GM10266 (cell line): ENCODE results near the gene NGDN.

ENCODE experiments used
- DNase-seq: peaks from one replicate; pipeline ENCODE4 v3.0.0; 2012; ENCODE audit errors: extremely low spot score
- CTCF ChIP-seq: IDR thresholded peaks from 2 replicates; pipeline ENCODE4 v1.5.1; 2012; ENCODE audit warnings: mild to moderate bottlenecking, low read depth; ENCODE audit not compliant: control insufficient read depth, insufficient read depth; ENCODE audit errors: missing control alignments

The NGDN gene

GRCh38 chr14:23441076-23441475 is 28.4 kb upstream of the NGDN start:
- no peak for TF ChIP-seq CTCF
- no peak for DNase-seq

DNA sequence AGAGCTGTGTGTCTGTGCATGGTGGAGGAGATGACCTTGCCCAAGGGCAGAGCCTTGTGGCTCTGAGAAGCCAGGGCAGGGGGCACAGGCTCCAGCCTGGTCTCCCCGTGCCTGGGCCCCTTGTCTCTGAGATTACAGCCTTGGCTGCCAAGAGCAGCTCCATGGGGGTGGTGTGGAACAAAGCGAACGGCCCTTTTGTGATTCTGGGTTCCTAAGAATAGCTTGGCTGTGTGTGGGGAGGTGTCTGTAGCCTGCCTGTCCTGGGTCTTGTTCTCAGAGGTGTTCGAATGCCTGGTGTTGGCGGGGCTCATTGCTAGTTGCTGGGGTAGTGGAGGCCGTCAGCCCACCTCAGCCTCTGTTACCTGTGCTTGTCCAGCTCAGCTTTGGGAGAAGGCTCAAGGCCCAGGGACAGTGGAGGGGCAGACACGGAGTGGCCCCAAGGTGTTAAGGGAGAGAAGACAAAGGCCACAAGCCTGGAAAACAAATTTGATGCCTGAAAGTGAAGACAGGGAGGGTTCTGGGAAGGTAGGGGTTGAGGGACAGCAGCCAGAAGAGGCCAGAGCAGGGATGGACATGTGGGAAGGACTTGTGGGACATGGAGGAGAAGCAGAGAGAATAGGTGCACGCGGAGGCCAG is 26.7 kb upstream of the NGDN start:
- TF ChIP-seq CTCF, result no peak
- no peak for DNase-seq

DNA sequence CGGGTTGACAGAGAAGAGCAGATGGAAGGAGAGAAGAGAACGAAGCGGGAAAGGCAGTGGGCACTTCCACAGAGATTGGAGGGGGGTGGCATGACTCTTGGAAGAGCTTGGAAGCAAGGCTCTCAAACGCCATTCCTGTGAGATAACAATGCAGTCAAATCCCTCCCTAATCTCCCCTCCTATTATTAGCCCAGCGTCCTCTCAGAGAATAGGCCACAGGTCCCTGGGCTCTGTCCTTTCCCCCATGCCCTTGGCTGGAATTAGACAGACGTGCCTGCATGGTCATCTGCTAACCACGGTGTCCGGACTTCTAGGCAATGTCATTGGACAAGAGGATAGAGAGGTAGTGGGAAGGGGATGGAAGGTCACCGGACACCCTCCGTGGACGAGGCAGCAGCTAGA is 26.1 kb upstream of the NGDN start:
- no peak for TF ChIP-seq CTCF
- DNase-seq, result no peak

DNA sequence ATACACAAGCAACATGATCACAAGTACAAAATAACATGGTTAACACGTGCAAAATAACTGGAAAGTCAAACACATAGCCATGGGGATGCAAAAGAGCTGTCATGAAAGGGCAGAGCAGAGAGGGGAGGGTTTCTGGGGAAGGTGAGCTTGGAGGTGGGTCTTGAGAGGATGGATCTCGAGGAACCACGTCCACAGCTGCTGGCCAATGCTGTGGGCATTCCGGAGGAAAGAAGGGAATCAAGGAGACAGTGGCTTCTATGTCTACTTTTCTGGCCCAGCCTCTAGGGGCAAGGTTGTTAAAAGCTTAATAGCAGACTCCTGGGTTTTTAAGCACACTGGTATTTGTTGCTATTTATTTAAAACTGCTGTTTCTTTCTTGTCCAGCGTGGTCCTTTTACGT is 25.6 kb upstream of the NGDN start:
- TF ChIP-seq CTCF, result no peak
- no peak for DNase-seq

DNA sequence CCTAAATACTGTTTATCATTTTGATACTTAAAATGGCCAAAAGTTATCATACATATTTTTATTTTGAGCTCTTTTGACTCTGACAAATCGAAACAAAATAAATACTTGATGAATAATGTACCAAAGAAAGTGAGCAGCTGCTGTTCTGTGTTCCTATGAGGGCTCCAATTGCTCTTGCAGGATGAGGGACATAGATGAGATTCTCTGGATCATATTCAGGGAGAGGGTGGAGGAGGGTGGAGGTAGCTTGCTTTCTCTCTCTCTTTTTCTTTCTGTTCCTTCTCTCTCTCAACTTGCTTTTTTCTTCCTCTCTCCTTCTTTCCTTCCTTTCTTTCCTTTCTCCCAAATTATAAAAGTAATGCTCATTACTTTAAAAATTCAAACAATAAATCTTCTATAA is 25.2 kb upstream of the NGDN start:
- DNase-seq, result no peak
- no peak for TF ChIP-seq CTCF

DNA sequence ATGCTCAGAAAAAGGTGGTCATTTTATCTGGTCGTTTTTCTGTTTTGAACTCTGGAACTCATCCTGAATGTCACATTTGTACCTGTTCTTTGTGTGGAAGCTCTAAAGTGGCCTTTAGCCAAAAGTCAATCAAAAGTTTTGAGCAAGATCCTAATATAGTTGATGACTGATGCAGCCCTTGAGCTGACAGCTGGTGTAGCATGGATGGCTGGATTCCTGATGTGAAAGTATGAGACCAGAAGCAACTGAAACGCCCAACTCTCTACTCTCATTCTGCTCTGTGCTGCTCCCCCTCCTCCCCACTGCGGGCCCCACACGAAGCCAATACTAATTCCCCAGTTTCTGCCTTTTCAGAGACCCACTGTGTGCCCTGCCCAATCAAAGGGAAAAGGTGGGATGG is 23.7 kb upstream of the NGDN start:
- DNase-seq, result no peak
- TF ChIP-seq CTCF, result no peak

DNA sequence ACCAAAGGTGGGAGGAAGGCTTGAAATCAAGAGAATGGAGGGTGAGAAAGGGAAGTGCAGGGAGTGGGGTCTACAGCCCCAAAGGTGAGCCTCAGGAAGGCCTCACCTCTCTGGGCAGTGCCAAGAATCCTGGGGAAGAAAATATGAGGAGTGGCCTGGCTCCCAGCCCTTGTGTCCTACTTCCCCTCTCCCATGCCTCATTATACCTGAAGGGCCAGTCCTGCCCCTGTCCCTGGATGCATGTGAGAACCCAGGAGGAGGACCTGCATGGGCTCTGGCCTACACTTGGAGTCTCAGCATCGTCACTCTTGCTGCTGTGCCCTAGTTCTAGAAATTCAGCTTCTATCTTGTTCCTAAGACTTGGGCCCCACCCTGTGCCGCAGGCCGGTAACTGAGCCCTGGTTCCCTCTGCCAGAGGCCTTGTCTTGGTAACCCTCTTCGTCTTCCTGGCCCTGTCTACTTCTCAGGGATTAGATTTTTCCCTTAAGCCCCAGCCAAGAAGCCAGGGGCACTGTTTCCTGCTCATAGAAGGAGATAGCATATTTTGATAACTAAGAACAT is 23.1 kb upstream of the NGDN start:
- DNase-seq, result no peak
- no peak for TF ChIP-seq CTCF
